NCI-H1436 treated with DMSO at 0.1 percent for 48 hours (cell line): ENCODE data around the gene MTHFD1L.

Source experiments
- DNase-seq: peaks from one replicate; lab custom pipeline; 2025; lab: John Stamatoyannopoulos, UW

MTHFD1L gene

DNA sequence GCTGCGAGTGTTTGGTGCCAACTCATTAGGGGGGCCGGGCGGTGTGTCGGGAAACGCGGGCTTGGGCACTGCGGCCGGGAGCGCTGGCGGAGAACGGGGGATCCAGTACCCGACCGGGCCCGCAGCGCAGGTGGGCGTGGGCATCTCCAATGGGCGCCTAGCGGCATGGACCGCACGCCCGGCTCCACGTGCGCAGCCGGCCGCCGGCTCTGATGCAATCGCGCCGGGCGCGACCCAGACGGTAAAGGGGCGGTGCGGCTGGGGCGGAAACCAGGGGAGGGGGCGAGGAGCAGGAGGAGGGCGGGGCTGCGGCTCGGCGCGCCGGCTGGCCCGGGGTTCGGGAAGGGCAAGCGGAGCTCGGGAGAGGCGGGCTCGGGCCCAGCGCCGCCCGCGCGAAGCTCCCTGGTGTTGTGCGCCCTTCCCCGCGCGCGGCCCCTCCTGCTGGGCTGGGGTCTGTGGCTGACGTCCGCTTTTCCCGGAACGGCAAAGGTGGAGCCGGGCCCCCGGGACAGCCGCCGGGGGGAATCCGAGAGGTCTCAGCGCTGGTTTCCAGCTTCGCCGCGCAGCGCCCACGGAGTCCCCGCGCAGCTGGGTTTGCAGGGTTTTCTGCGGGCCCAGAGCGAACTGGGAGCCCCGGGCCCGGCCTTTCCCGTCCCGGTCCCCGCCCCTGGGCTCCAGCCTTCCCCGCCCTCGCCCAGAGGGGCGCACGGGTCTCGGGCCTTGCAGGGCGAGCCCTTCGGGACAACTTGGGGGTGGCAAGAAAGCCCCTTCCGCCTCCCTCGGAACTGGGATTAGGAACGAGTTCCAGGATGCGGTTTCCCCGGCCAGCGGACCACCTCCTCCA, 867 bp downstream of the MTHFD1L start:
- no peak for DNase-seq

DNA sequence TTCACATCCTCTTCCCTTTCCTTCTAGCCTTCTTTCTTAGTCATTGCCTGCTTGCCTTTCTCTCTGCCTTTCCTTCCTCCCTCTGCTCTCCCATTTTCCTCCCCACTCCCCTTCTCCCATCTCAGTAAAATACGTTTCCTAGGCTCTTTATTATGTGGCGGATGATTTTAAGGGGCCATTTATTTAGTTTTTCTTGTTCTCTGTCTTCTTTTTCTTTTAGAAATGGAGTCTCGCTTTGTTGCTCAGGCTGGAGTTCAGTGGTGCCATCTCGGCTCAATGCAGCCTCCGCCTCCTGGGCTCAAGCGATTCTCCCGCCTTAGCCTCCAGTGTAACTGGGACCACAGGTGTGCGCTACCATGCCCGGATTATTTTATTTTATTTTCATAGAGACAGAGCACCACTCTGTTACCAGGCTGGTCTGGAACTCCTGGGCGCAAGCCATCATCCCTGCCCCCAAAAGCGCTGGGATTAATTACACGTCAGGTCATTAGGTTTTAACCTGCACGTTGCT, 1.5 kb downstream of the MTHFD1L start:
- no peak for DNase-seq

DNA sequence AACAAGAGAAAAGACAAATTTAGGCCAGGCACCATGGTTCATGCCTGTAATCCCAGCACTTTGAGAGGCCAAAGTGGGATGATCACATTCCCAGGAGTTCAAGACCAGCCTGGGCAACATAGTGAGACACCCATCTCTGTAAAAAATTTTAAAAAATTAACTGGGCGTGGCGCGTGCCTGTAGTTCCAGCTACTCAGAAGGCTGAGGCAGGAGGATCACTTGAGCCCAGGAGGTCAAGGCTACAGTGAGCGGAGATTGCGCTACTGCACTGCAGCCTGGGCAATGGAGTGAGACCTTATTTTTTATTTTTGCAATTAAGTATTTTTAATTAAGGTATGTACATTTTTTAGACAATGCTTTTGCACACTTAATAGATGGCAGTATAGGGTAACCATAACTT, 3.3 kb downstream of the MTHFD1L start:
- no peak for DNase-seq

DNA sequence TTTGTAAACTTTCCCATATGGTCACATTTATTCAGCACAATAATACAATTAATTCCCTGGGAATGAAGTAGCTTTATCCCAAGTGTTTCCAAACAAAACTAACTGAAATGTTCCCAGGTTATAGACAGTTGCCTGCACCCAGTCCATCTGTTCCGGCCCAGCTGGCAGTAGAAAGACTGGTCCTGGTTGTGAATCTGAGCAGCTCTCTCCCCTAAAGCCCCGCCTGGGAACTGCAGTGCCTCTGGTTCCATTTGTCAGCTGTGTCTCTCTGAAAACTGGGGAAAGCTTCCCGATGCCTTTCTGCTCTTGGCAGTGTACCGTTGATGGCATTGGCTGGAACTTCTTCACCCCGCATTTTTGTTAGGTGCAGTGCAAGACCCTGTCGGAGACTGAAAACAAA, 8.7 kb downstream of the MTHFD1L start:
- no peak for DNase-seq

GRCh38 chr6:150875841-150876240, 10.3 kb downstream of the MTHFD1L start:
- no peak for DNase-seq

- no peak for DNase-seq
Measured at GRCh38 chr6:150876598-150876997, 11.1 kb downstream of the MTHFD1L start.

DNA sequence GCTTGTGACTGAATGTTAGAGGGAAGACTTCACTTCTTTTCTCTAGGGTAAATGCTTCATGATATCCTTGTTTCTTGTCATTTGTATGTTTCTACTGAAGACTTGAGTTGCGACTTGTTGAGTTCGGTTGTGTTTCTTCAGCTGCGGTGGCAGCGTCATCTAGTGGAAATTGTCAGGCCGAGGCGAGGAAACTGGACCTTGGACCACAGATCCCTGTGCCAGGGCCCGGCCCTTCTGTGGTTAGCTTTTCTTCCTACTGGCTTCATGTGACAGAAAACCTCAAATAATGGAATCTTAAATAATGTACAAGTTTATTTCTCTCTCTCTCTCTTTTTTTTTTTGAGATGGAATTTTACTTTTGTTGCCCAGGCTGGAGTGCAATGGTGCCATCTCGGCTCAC, 12.4 kb downstream of the MTHFD1L start:
- no peak for DNase-seq

DNA sequence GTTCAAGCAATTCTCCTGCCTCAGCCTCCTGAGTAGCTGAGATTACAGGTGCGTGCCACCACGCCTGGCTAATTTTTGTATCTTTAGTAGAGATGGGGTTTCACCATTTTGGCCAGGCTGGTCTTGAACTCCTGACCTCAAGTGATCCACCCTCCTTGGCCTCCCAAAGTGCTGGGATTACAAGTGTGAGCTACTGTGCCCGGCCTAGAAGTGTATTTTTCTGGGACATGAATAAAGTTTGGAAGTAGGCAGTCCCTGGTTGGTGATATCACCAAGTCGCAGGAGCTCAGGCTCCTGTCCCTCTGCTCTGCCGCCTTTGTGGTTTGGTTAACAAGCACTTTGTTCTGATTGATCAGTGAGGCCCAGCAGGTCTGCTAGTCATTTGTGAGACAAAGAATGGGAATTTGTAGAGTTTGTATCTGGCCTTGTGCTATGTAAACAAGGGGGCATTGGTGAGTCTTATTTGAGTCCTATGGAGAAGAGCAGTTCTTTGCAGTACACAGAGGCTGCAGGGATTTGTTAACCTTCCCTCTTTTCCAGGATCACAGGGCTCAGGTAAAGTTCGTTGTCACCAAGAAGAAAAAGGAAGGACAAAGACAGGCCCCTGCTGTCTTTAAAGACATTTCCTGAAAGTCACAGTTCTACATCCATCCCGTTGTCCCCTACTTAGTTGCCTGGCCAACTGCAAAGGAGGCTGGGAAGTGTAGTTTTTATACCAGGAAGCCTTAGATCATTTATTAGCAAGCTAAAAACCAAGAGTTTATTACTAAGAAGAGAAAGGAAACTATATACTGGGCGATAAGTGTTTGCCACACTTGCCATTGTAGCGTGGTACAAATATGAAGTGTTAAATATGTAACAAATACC, 13.1 kb downstream of the MTHFD1L start:
- no peak for DNase-seq

DNA sequence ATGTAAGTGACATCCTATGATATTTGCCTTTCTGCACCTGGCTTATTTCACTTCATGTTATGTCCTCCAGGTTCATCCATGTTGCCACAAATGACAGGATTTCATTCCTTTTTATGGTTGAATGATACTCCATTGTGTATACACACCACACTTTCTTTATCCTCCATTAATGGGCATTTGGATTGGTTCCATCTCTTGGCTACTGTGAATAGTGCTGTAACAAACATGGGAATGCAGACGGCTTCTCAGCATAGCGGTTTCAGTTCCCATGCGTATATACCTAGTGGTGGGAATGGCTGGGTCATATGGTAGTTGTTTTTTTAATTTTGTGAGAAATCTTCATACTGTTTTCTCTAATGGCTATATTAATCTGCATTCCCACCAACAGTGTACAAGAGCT, 14.8 kb downstream of the MTHFD1L start:
- DNase-seq: no peak

- no peak for DNase-seq
Measured at GRCh38 chr6:150881911-150882481, 16.5 kb downstream of the MTHFD1L start.

DNA sequence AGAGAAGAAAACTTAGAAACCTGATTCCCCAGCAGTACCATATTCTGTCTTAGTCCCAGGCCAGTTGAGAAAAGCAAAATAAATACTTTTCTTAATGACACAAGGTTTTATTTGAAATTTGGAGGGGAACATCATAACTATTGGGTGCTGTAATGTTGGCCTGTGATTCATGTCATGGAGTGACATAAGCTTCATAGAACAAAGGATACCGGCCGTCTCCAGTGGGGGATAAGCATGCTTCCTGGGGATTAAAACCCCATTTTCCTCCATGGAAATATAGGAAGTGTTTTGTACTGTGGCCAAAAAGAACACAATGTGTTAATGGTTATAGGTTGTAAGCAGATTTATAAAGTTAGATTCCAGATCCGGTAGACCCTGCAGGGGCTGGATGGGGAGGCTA, 18.0 kb downstream of the MTHFD1L start:
- DNase-seq: no peak

DNA sequence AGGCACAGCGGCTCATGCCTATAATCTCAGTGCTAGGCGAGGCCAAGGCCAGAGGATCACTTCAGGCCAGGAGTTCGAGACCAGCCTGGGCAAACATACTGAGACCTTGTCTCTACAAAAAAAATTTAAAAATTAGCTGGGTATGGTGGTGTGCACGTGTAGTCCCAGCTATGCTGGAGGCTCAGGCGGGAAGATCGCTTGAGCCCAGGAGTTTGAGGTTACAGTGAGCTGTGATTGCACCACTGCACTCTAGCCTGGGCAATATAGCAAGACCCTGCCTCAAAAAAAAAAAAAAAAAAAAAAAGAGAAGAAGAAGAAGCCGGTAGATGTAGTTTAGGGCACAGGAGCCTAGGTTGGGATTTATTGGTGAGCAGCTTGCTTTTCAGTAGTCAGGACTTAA, 20.7 kb downstream of the MTHFD1L start:
- no peak for DNase-seq

DNA sequence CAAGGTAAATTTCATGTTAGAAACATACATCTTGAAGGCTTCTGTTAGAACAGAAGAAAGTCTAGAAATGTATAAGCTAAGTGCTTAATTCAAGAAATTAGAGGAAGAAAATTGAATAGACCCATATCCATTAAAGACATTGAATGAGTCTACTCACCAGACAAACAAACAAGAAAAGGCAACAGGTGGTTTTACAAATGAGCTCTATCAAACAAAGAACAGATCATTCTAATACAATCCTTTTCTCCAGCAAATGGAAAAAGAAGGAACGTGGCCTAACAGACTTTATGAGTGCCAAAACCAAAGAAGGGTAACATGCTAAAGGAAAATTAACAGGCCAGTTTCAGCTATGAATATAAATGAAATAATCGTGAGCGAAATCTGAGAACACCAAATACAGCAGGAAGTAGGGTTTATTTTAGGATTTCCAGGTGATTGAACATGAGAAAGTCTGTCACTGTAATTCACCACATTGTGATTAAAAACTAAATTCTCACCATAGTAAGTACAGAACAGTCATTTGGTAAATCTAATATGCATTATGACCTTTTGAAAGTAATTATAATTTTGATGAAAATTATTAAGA, 22.6 kb downstream of the MTHFD1L start:
- DNase-seq: no peak

DNA sequence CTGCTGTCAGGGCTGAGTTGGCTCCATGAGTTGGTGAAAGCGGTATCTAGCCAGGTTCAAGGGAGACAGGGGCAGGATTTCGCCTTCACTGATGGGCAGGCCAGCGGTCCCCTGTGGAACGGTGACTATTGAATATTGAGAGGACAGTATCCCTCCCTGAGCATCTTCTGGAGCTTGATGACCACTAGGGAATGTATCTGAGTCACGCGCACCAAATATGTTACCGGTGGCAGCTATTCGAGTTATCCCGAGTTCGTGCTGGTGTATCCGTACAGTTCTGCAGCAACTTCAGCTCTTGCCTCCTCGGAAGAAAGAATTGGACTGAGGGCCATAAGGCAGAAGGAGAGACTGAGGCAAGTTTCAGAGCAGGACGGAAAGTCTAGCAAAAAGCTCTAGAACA, 24.8 kb downstream of the MTHFD1L start:
- DNase-seq: no peak

- DNase-seq: no peak
Measured at GRCh38 chr6:150891888-150892485, 26.5 kb downstream of the MTHFD1L start.

GRCh38 chr6:150894191-150894744, 28.8 kb downstream of the MTHFD1L start:
- DNase-seq: no peak

- DNase-seq: no peak
Measured at GRCh38 chr6:150894935-150895552, 29.5 kb downstream of the MTHFD1L start.

- no peak for DNase-seq
Measured at GRCh38 chr6:150895928-150896632, 30.6 kb downstream of the MTHFD1L start.

- no peak for DNase-seq
Measured at GRCh38 chr6:150897400-150897943, 32.0 kb downstream of the MTHFD1L start.
